NCI-H2227 (cell line): ENCODE measurements around the gene IGDCC3.
"Not testable (repeated sequence)": the region's sequence is repeated elsewhere in the genome, so short reads cannot be mapped to it uniquely, and the experiment has no call there.

ENCODE experiments used
- DNase-seq: peaks from one replicate; lab custom pipeline; 2025; ENCODE audit not compliant: unreplicated experiment; lab: John Stamatoyannopoulos, UW

Gene IGDCC3

GRCh38 chr15:65406424-65407000, 28.7 kb upstream of the IGDCC3 start:
- DNase-seq: no peak

GRCh38 chr15:65405791-65406423, 28.1 kb upstream of the IGDCC3 start:
- DNase-seq: no peak

GRCh38 chr15:65404186-65404872, 26.5 kb upstream of the IGDCC3 start:
- DNase-seq: no peak

- no peak for DNase-seq
Measured at GRCh38 chr15:65402961-65403360, 25.2 kb upstream of the IGDCC3 start.

- no peak for DNase-seq
Measured at GRCh38 chr15:65401611-65402240, 23.9 kb upstream of the IGDCC3 start.

- peak; percentile 69 for DNase-seq
Measured at GRCh38 chr15:65400760-65401610, 23.2 kb upstream of the IGDCC3 start.

GRCh38 chr15:65399997-65400396, 22.2 kb upstream of the IGDCC3 start:
- DNase-seq: no peak

GRCh38 chr15:65399001-65399706, 21.4 kb upstream of the IGDCC3 start:
- DNase-seq: no peak

GRCh38 chr15:65398486-65398885, 20.7 kb upstream of the IGDCC3 start:
- not testable (repeated sequence) for DNase-seq

- no peak for DNase-seq
Measured at GRCh38 chr15:65396965-65397317, 19.1 kb upstream of the IGDCC3 start.

GRCh38 chr15:65396283-65396964, 18.6 kb upstream of the IGDCC3 start:
- DNase-seq: peak; percentile 25

GRCh38 chr15:65395567-65396202, 17.9 kb upstream of the IGDCC3 start:
- peak; percentile 24 for DNase-seq

- DNase-seq: no peak
Measured at GRCh38 chr15:65394936-65395335, 17.1 kb upstream of the IGDCC3 start.

GRCh38 chr15:65394280-65394789, 16.5 kb upstream of the IGDCC3 start:
- DNase-seq: no peak

GRCh38 chr15:65393557-65393956, 15.8 kb upstream of the IGDCC3 start:
- no peak for DNase-seq

GRCh38 chr15:65393091-65393490, 15.3 kb upstream of the IGDCC3 start:
- no peak for DNase-seq

GRCh38 chr15:65392368-65392767, 14.6 kb upstream of the IGDCC3 start:
- DNase-seq: no peak

GRCh38 chr15:65391732-65392131, 13.9 kb upstream of the IGDCC3 start:
- no peak for DNase-seq

GRCh38 chr15:65390447-65390846, 12.6 kb upstream of the IGDCC3 start:
- no peak for DNase-seq
